ENCODE data around the gene EBLN1.
"Not testable (repeated sequence)": the region's sequence is repeated elsewhere in the genome, so short reads cannot be mapped to it uniquely, and the experiment has no call there.

EBLN1 gene

GRCh38 chr10:22228943-22229801, 11.4 kb upstream of the EBLN1 start:
- FAIRE-seq (peak; percentile 59), DNase-seq (ENCODE audit: insufficient read length, low spot score) (peak; percentile 63)

GRCh38 chr10:22228167-22228938, 10.5 kb upstream of the EBLN1 start:
- no peak for DNase-seq (ENCODE audit: insufficient read length, low spot score)
- no peak for FAIRE-seq

GRCh38 chr10:22226599-22226998, 8.8 kb upstream of the EBLN1 start:
- DNase-seq (ENCODE audit: insufficient read length, low spot score) (no peak), FAIRE-seq (no peak)

GRCh38 chr10:22222236-22223190, 4.7 kb upstream of the EBLN1 start:
- FAIRE-seq (no peak), DNase-seq (ENCODE audit: insufficient read length, low spot score) (no peak)

GRCh38 chr10:22219308-22219707, 1.5 kb upstream of the EBLN1 start:
- no peak for FAIRE-seq
- no peak for DNase-seq (ENCODE audit: insufficient read length, low spot score)

GRCh38 chr10:22218448-22218847, 633 bp upstream of the EBLN1 start:
- DNase-seq (ENCODE audit: insufficient read length, low spot score) (no peak), FAIRE-seq (no peak)

GRCh38 chr10:22217084-22217483, 731 bp downstream of the EBLN1 start:
- not testable (repeated sequence) for DNase-seq (ENCODE audit: insufficient read length, low spot score); FAIRE-seq

- FAIRE-seq = no peak
- DNase-seq (ENCODE audit: insufficient read length, low spot score) = no peak
Measured at GRCh38 chr10:22210267-22210666, 7.5 kb downstream of the EBLN1 start.

GRCh38 chr10:22193945-22194344, 23.9 kb downstream of the EBLN1 start:
- no peak for DNase-seq (ENCODE audit: insufficient read length, low spot score)
- no peak for FAIRE-seq

- no peak for DNase-seq (ENCODE audit: insufficient read length, low spot score)
- no peak for FAIRE-seq
Measured at GRCh38 chr10:22185586-22185985, 32.2 kb downstream of the EBLN1 start.

GRCh38 chr10:22183771-22184461, 33.9 kb downstream of the EBLN1 start:
- DNase-seq (ENCODE audit: insufficient read length, low spot score) = no peak
- no peak for FAIRE-seq

GRCh38 chr10:22180724-22181123, 37.1 kb downstream of the EBLN1 start:
- FAIRE-seq = no peak
- DNase-seq (ENCODE audit: insufficient read length, low spot score) = no peak

- DNase-seq (ENCODE audit: insufficient read length, low spot score) (no peak), FAIRE-seq (no peak)
Measured at GRCh38 chr10:22174442-22174841, 43.4 kb downstream of the EBLN1 start.

GRCh38 chr10:22171131-22171530, 46.7 kb downstream of the EBLN1 start:
- FAIRE-seq = no peak
- no peak for DNase-seq (ENCODE audit: insufficient read length, low spot score)

GRCh38 chr10:22170582-22170981, 47.2 kb downstream of the EBLN1 start:
- no peak for DNase-seq (ENCODE audit: insufficient read length, low spot score)
- FAIRE-seq = no peak

- FAIRE-seq (no peak), DNase-seq (ENCODE audit: insufficient read length, low spot score) (no peak)
Measured at GRCh38 chr10:22159979-22160378, 57.8 kb downstream of the EBLN1 start.

GRCh38 chr10:22159180-22159579, 58.6 kb downstream of the EBLN1 start:
- no peak for DNase-seq (ENCODE audit: insufficient read length, low spot score)
- FAIRE-seq = no peak
